HL-60/S4 treated with retinoic acid at 250 ng/mL for 4 days and 3 days (cell line): ENCODE results near the gene ZNF678.
"Not testable (repeated sequence)": the region's sequence is repeated elsewhere in the genome, so short reads cannot be mapped to it uniquely, and the experiment has no call there.

Experiments
- in situ Hi-C: fragments of 300-500 bp; cut with MboI; formaldehyde crosslinking; loops from 2 replicates; pipeline ENCODE4 v1.7.0; 2022; ENCODE audit warnings: low sequenced_read_pairs

Gene ZNF678

DNA sequence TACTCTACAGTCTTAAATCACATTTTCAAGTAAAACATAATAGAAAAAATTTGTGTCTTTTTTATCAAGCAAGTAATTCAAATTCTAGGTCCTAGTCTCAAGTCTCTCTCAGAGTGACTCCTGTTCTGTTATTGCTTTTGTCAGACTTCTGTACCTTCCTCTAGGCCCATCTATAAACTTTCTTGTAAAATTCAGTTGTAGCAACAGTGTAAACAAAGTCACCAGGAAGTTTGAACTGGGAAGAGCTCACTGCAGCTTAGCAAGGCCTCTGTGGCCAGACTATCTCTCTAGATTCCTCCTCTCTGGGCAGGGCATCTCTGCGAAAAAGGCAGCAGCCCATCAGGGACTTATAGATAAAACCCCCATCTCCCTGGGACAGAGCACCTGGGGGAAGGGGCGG is 13.5 kb upstream of the ZNF678 start:
- in situ Hi-C loops: no loop called here

DNA sequence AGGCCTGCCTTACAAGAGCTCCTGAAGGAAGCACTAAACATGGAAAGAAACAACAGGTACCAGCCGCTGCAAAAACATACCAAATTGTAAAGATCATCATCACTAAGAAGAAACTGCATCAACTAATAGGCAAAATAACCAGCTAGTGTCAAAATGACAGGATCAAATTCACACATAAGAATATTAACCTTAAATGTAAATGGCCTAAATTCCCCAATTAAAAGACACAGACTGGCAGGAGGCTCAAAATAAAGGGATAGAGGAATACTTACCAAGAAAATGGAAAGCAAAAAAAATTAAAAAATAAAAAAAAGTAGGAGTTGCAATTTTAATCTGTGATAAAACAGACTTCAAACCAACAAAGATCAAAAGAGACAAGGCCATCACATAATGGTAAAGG is 11.5 kb upstream of the ZNF678 start:
- in situ Hi-C loops: not testable (repeated sequence)

DNA sequence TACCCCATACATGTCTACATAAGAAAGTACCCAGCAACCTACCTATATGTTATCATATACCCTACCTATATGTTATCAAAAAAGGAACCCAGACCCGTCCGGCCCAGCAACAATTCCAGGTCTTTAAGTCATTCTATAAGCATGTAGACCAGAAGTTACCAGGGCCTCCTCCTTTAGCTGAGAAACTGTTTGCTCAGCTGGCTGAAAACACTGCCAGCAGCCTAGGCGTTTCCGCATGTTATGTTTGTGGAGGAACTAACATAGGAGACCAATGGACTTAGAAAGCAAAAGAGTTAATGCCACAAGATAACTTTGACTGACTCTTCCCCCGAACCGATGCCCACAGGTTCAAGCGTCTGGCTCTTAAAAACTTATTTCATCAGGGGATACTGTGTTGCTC is 7.1 kb upstream of the ZNF678 start:
- in situ Hi-C loops: no loop called here

DNA sequence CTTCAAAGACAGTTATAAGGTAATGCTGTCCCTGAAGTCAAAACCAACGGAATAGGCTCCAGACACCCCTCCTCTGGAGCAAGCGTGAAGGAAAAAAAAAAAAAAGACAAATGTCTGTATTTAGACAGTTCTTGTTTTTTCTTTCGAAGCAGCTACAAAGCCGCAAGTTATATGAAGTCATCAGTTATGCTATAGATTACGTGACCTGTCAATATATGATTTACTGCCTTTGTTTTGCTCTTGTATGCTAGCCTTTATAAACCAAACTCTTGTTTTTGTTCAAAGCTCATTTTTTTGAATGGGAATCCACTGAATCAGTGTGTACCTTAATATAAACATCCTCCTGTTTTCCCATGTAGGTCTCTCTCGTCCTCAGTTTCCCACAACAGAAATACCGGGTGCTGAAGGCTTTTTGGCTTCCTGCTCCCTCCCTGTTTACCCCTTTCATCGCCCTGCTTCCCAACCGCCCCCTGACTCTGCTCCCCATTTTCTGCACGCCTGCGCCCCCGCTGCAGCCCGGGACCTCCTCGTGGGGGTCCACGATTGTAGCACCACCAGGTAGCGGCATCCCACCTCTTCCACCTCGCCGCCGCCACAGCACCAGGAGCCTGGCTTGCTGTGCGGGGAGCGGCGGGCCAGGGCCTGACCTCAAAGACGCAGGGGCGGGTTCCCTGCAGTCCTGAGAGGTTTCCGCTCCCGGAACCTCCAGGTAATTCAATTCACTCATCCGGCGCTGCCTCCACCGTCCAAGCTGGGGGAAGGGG is 5.2 kb upstream of the ZNF678 start:
- in situ Hi-C loops: no loop called here

DNA sequence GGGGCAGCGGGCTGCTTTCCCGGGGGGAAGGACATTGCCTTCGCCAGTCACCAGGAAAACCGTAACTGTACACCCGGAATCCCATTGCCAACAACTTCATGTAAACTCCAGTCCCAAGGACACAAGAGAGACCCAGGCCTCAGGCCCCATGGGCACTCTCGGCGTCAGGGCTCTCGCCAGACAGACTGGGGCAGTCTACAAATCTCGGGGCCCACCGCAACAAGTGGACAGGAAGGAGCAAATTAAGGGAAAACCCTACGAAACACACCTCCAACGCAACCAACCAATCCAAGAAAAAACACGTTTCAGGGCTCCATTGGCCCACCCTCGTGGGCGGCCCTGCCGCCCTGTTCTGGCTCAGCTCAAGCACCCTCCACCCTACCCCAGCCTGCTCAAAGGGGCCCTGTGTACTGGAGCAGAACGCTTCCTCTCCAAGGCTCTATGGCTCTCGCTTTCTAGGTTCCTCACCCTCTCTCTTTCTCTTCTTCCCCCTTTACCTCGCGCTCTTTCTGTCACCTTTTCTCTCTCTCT is 4.6 kb upstream of the ZNF678 start:
- in situ Hi-C loops: no loop called here

DNA sequence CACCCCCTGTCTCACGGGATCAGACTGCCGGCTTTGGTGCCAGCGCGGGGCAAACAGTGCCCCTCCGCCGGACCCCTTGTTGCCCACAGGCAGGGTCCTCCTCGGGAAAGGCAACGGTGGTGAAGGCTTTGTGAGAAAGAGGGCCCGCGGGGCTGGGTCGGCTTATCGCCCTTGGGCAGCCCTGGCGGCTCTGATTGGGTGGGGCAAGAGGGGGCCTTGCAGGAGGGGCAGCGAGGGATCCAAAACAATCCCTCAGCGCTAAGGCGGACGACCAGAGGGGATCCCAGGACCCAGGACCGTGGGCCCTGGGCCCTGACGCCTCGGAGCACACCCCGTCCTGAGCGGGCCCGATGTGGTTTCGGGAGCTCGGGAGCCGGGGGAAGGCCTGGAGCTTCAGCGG is 3.9 kb upstream of the ZNF678 start:
- in situ Hi-C loops: no loop called here

DNA sequence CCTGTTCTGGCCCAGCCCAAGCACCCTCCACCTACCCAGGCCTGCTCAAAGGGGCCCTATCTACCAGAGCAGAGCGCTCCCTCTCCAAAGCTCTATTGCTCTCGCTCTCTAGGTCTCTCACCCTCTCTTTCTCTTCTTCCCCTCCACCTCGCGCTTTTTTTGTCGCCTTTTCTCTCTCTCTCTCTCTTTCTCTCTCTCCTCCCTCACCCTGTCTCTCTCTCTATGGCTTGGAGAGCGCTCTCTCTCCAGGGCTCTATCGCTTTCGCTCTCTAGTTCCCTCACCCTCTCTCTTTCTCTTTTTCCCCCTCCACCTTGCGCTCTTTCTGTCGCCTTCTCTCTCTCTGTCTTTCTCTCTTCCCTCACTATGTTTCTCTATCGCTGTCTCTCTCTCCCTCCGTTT is 3.4 kb upstream of the ZNF678 start:
- in situ Hi-C loops: no loop called here

DNA sequence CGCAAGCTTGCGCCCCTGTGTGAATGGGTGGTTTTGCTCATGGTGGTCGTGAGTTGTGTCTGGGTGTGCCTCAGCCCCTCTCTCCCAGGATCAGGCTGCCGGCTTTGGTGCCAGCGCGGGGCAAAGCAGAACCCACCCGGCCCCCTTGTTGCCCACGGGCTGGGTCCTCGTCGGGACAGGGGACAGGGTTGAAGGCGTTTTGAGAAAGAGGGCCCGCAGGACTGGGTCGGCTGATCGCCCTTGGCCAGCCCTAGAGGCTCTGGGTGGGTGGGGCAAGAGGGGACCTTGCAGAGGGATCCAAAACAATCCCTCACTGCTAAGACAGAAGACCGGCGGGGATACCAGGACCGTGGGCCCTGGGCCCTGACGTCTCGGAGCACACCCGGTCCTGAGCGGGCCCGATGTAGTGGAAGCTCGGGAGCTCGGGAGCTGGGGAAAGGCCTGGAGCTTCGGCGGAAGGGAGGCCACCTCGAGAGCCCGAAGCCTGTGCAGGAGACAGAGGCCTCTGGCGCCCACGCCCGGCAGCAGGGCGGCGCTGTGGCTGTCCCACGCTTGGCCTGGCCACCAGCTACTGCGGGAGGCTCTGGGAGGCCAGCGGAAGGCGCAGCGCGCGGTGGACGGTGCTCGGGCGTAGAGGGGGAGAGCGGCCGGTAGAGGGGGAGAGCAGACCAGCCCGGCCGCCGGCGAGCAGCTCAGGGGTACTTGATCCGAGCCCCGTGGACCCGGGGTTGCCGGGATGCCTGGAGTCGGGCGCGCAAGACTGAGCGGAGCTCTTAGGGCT is 2.8 kb upstream of the ZNF678 start:
- in situ Hi-C loops: no loop called here

DNA sequence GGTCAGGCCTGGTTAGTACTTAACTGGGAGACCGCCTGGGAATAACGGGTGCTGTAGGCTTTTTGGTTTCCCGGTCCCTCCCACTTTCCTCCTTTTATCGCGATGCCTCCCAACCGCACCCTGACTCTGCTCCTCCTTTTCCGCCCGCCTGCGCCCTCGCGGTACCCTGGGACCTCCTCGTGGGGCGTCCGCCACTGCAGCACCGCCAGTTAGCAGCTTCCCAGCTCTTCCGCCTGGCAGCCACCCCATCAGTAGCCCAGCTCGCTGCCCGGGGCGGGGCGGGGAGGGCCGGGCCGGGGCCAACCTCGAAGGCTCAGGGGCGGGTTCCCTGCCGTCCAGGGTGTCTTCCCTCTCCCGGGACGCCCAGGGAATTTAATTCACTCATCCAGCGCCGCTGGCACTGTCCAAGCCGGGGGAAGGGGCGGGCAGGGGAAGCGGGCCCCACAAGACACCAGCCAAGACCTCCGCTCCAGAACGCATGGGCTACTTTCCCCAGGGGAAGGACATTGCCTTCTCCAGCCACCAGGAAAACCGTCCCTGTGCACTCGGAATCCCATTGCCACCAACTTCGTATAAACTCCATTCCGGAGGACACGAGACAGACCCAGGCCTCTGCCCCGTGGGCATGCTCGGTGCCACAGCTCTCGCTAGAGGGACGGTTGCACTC is 2.0 kb upstream of the ZNF678 start:
- in situ Hi-C loops: no loop called here

DNA sequence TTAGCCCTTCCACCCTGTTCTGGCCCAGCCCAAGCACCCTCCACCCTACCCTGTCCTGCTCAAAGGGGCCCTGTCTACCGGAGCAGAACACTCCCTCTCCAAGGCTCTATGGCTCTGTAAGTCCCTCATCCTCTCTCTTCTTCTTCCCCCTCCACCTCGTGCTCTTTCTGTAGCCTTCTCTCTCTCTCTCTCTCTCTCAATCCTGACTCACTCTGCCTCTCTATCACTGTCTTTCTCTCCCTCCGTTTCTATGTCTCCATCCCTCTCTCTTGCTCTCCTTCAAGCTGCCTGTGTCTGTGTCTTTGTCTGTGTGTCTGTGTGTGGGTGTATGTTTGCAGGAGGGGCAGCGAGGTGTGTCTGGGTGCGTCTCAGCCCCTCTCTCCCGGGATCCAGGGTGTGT is 1.3 kb upstream of the ZNF678 start:
- in situ Hi-C loops: no loop called here

DNA sequence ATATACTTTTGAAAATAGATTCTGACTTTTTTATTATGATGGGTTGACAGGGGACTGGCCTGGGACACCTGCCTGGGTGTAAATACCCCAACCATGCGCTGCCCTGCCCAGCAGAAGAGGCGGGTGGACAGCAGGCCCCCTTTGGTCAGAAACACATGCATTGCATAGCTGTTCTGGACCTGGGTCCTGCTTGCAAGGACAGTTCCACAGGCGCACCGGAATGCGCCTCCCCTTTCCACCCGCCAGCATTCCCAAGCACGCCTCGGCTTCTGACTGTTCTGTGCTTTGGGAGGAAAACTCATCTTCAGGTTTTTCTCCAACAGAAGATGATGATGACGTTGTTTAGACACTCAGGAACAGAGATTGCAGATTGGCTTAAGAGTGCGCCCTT is 428 bp upstream of the ZNF678 start:
- in situ Hi-C loops: no loop called here

DNA sequence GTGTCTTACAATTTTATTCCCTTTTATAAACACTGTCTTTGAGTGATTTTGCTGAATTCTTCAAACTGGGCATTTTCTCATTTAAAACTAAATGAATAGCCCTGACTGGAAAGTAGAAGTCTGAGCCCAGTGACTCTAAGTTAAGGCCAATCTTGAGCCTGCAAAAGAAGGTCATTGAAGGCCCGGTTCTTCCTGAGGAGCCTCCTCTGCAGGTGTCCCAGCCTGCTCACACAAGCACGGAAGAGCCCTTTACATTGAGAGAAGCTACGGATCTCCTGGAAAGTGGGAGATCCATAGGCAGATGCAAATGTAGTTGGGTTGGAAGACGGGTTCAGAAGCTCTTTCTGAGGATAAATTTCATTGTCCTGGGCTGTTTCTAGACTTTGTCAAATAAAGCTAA is 3.9 kb downstream of the ZNF678 start:
- in situ Hi-C loops: no loop called here

DNA sequence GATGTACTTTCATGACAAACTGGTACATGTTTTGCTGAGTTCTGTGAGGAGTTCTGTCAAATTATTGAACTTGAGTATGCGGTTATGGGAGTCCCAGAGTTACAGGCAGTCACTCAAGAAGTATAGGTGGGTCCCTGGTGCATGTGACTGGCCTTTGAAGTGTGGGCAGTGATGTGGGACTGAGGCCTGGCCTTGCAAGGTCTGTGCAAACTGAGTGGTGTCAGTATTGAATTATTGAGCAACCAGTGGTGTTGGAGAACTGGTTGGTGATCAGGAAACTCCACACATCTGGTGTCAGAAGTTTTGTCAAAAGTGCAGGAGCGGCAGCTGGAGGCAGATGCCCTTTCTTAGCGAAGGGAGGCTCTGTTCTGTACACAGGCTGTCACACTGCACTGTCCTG is 5.2 kb downstream of the ZNF678 start:
- in situ Hi-C loops: no loop called here

DNA sequence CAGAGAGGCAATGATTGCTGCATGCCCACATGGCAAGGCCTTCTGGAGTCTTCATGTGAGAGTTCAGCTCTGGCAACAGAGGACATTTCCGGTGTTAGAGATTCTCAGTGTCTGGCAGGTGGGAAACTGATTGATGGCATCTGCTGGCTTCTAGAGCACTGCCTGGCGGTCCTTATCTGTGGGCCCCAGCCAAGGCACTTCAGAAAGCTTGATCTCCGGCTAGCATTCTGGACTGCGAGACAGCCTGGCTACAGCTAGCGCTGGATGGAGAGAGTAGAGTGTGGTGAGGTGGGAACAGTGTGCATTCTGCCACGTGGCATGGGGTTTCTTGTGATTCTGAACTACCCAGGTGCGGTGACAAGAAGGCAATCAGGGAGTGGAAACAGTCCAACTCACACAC is 9.4 kb downstream of the ZNF678 start:
- in situ Hi-C loops: no loop called here

DNA sequence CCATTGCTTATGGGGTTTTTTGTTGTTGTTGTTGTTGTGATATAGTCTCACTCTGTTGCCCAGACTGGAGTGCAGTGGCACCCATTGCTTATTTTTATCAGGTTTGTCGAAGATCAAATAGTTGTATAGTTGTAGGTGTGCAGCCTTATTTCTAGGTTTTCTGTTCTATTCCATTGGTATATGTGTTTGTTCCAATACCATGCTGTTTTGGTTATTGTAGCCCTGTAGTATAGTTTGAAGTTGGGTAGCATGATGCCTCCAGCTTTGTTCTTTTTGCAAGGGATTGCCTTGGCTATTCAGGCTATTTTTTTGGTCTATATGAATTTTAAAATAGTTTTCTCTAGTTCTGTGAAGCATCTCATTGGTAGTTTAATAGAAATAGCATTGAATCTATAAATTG is 11.6 kb downstream of the ZNF678 start:
- in situ Hi-C loops: no loop called here

DNA sequence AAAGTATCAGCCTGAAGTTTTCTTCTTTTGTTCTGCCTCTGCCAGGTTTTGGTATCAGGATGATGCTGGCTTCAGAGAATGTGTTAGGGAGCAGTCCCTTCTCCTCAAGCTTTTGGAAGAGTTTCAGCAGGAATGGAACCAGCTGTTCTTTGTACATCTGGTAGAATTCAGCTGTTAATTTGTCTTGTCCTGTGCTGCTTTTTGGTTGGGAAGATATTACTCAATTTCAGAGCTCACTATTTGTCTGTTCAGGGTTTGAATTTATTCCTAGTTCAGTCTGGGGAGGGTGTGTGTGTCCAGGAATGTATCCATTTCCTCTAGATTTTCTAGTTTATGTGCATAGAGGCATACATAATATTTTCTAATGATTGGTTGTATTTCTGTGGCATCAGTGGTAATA is 12.8 kb downstream of the ZNF678 start:
- in situ Hi-C loops: no loop called here

DNA sequence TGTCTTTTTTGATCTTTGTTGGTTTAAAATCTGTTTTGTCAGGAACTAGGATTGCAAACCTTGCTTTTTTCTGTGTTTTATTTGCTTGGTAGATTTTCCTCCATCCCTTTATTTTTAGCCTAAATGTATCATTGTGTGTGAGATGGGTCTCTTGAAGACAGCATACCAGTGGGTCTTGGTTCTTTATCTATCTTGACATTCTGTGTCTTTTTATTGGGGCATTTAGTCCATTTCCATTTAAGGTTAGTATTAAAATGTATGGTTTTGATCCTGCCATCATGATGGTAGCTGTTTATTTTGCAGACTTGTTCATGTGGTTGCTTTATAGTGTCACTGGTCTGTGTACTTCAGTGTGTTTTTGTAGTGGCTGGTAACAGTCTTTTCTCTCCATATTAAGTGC is 14.1 kb downstream of the ZNF678 start:
- in situ Hi-C loops: no loop called here

DNA sequence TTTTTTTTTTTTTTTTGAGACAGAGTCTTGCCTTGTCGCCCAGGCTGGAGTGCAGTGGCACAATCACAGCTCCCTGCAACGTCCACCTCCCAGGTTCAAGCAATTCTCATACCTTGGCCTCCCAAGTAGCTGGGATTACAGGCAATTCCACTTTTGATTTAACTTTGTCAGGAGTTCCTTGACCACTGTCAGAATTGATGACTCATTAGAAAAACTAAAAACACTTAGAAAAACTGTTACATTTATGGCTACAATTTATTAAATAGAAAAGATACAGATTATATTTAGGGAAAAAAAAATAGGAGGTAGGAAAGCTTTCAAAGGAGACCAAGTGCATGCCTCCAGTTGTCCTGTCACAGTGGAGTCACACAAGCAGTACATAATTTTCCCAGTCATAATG is 20.0 kb downstream of the ZNF678 start:
- in situ Hi-C loops: no loop called here

DNA sequence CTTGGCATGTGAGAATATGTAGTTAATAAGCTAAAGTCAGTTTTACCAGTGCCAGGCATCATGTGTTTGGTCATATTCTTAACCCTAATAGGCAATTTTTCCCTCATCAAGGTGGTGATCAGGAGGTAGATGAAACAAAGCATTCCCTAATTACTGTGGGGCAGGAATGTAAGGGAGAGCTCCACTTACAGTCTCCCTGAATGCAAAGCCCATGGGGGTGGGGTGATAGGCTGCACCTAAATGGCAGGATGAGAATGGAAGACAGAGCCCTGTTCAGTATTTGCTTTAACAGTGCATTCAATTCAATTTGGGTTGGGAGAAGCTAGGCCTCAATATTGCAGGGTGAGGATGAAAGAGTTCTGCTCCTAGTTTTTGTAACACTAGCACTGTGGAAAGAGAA is 23.4 kb downstream of the ZNF678 start:
- in situ Hi-C loops: no loop called here

DNA sequence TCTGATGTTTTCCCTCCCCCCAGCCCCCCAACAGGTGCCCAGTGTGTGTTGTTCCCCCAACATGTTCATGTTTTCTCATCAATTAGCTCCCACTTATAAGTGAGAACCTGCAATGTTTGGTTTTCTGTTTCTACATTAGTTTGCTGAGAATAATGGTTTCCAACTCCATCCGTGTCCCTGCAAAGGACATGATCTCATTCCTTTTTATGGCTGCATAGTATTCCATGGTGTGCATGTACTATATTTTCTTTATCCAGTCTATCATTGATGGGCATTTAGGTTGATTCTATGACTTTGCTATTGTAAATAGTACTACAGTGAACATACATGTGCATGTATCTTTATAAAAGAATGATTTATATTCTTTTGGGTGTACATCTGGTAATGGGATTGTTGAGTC is 24.6 kb downstream of the ZNF678 start:
- in situ Hi-C loops: no loop called here

DNA sequence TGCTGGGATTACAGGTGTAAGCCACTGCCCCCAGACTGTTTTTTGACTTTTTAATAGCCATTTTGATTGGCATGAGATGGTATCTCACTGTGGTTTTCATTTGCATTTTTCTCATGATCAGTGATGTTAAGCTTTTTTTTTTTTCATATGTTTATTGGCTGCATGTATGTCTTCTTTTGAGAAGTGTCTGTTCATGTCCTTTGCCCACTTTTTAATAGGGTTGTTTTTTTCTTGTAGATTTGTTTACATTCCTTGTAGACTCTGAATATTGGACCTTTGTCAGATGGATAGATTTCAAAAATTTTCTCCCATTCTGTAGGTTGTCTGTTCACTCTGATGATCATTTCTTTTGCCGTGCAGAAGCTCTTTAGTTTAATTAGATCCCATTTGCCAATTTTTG is 25.4 kb downstream of the ZNF678 start:
- in situ Hi-C loops: not testable (repeated sequence)

DNA sequence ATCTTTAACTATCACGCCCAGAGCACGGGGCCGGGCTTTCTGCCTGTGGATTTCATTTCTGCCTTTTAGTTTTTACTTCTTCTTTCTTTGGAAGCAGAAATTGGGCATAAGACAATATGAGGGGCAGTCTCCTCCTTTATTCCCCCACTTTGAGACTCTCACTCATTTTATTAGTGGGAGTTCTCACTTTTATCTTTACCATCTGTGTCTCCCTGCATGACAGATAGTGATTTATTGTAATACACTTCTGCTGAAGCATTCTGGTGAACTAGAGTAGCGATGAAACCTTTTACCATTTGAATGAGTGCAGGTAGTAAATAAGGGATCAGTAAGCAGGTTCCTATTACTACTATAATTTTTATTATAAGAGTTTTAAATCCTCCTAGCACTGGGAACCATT is 26.4 kb downstream of the ZNF678 start:
- in situ Hi-C loops: not testable (repeated sequence)
